OCI-LY3 (cell line): ENCODE data around the gene DMGDH.

Experiments used
- H2AFZ ChIP-seq: fragments of 200-600, 300-600 bp; shearing (Covaris generic); 2 replicates; pipeline ENCODE4 v1.6.0; 2014; ENCODE audit warnings: antibody characterized with exemption, low read depth, low read length
- H3K27ac ChIP-seq: fragments of 200-600, 300-600 bp; sonication (generic); 2 replicates; pipeline ENCODE4 v1.5.1; 2014; ENCODE audit warnings: mild to moderate bottlenecking, low read length, moderate library complexity, mixed read lengths
- H3K27me3 ChIP-seq: fragments of 200-600, 300-600 bp; sonication (generic); 2 replicates; pipeline ENCODE4 v1.6.1; 2014; ENCODE audit warnings: low read depth, low read length, mixed read lengths
- H3K36me3 ChIP-seq: fragments of 200-600, 300-600 bp; sonication (generic); replicated peaks from 2 replicates; pipeline ENCODE3; 2014; ENCODE audit warnings: low read depth, low read length, mixed read lengths
- H3K4me1 ChIP-seq: fragments of 300-600, 200-600 bp; sonication (generic); 2 replicates; pipeline ENCODE4 v1.6.1; 2014; ENCODE audit warnings: low read length, mixed read lengths
- H3K4me2 ChIP-seq: fragments of 200-600, 300-600 bp; sonication (generic); 2 replicates; pipeline ENCODE4 v1.6.1; 2014; ENCODE audit warnings: low read length, mixed read lengths
- H3K4me3 ChIP-seq: fragments of 300-600, 200-600 bp; sonication (generic); 2 replicates; pipeline ENCODE4 v1.5.1; 2014; ENCODE audit warnings: antibody characterized with exemption, mild to moderate bottlenecking, low read length, moderate library complexity
- H3K79me2 ChIP-seq: fragments of 300-600, 200-600 bp; shearing (Covaris generic); 2 replicates; pipeline ENCODE4 v1.6.1; 2014; ENCODE audit warnings: mild to moderate bottlenecking, low read length, mixed read lengths
- H3K9ac ChIP-seq: fragments of 300-600, 200-600 bp; shearing (Covaris generic); 2 replicates; pipeline ENCODE4 v1.6.0; 2014; ENCODE audit warnings: mild to moderate bottlenecking, low read length, moderate library complexity
- H3K9me3 ChIP-seq: fragments of 200-600, 300-600 bp; shearing (Covaris generic); 2 replicates; pipeline ENCODE4 v1.6.1; 2014; ENCODE audit warnings: low read length, mixed read lengths; ENCODE audit not compliant: insufficient read depth
- H4K20me1 ChIP-seq: fragments of 200-600, 300-600 bp; sonication (generic); 2 replicates; pipeline ENCODE4 v1.6.1; 2016; ENCODE audit warnings: low read length, mixed read lengths; ENCODE audit not compliant: insufficient read depth
- CTCF ChIP-seq: fragments of 200-600, 300-600 bp; sonication (generic); IDR thresholded peaks from 2 replicates; pipeline ENCODE4 v1.5.1; 2014; ENCODE audit warnings: antibody characterized with exemption, low read length, low read depth
- EZH2phosphoT487 ChIP-seq: fragments of 200-600 bp; shearing (Covaris generic); IDR thresholded peaks from 2 replicates; pipeline ENCODE4 v1.6.1; 2018; ENCODE audit warnings: antibody characterized with exemption, mixed run types, low read depth

DMGDH gene

GRCh38 chr5:79105868-79106267 is 36.4 kb upstream of the DMGDH start:
- no peaks in the 10 kb centered on the region for H4K20me1 ChIP-seq
- H3K79me2 ChIP-seq, result no peaks in the 10 kb centered on the region
- H3K27ac ChIP-seq, result no peak overlapping the region
- no peaks in the 10 kb centered on the region for H3K9me3 ChIP-seq
- TF ChIP-seq EZH2phosphoT487, result no peak
- TF ChIP-seq CTCF, result no peak
- H2AFZ ChIP-seq, result no peak overlapping the region
- H3K4me3 ChIP-seq, result no peak overlapping the region
- peaks cover 19% of the 10 kb centered on the region for H3K27me3 ChIP-seq
- no peak overlapping the region for H3K4me2 ChIP-seq
- no peak overlapping the region for H3K9ac ChIP-seq
- no peaks in the 10 kb centered on the region for H3K36me3 ChIP-seq
- H3K4me1 ChIP-seq, result no peaks in the 10 kb centered on the region

DNA sequence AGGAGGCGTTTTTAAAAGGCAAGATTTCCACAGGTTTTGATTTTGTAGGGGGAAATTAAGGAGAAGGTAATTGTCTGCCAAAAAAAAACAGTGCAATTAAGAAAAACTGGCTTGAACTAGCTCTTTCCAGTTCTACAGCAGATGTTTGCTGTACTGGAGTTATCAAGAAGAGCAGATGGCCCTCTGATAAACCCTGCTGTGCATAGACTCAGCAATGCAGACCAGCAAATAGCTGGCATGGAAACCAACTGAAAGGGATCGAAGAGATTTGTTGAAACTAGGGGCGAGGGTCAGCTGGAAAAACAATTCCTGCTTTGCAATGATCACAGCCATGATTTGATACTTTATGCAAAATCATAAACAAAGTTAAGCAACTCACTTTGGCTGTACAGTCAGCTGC is 24.3 kb upstream of the DMGDH start:
- H3K36me3 ChIP-seq, result no peaks in the 10 kb centered on the region
- H4K20me1 ChIP-seq, result no peaks in the 10 kb centered on the region
- TF ChIP-seq EZH2phosphoT487, result no peak
- TF ChIP-seq CTCF, result no peak
- H3K9me3 ChIP-seq, result no peaks in the 10 kb centered on the region
- no peaks in the 10 kb centered on the region for H3K27me3 ChIP-seq
- H3K9ac ChIP-seq, result no peak overlapping the region
- no peaks in the 10 kb centered on the region for H3K79me2 ChIP-seq
- H3K4me3 ChIP-seq, result no peak overlapping the region
- no peak overlapping the region for H3K27ac ChIP-seq
- H3K4me1 ChIP-seq, result no peaks in the 10 kb centered on the region
- no peak overlapping the region for H3K4me2 ChIP-seq
- H2AFZ ChIP-seq, result no peak overlapping the region

DNA sequence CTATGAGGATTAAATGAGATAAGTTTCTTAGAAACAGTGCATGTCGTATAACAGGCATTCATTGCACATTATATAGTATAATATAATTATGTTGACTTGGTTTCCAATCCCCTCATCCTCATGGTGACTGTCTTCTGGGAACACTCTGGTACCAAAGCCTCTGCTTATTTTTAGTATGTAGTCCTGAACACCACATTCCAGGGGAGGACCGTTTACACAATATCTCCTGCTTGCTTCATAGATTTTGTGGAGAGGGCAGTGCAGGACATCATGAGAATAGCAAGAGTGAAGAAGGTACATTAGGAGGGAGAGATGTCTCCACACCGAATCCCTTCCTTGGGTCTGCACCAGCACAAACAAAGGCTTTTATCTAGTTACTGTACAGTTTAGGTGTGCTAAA is 21.6 kb upstream of the DMGDH start:
- no peak overlapping the region for H3K27ac ChIP-seq
- H3K4me1 ChIP-seq, result no peaks in the 10 kb centered on the region
- TF ChIP-seq EZH2phosphoT487 (no peak), CTCF (no peak)
- no peak overlapping the region for H3K4me3 ChIP-seq
- H3K4me2 ChIP-seq, result no peak overlapping the region
- no peaks in the 10 kb centered on the region for H4K20me1 ChIP-seq
- no peaks in the 10 kb centered on the region for H3K36me3 ChIP-seq
- H2AFZ ChIP-seq, result no peak overlapping the region
- no peaks in the 10 kb centered on the region for H3K27me3 ChIP-seq
- H3K9me3 ChIP-seq, result no peaks in the 10 kb centered on the region
- no peak overlapping the region for H3K9ac ChIP-seq
- no peaks in the 10 kb centered on the region for H3K79me2 ChIP-seq

DNA sequence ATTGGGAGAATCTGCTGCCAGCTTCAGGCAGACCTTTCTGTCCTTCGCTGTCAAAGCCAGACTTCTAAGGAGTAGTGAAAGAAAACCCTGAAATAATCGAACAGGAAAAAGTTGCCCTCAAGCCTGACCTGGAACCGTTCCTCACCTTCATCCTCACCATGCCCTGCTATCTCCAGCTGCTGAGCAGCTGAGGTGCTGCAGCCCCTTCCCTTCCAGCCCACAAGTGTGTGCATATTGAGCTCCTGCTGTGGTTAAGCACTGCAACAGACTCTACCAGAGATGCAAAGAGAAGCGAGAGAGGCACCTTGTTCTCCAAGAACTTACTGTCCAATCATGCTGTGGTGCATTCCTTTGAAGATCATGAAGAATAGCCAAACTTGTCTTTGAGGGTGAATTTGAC is 19.0 kb upstream of the DMGDH start:
- no peaks in the 10 kb centered on the region for H3K27me3 ChIP-seq
- H3K4me3 ChIP-seq, result no peak overlapping the region
- H3K9me3 ChIP-seq, result no peaks in the 10 kb centered on the region
- no peaks in the 10 kb centered on the region for H3K36me3 ChIP-seq
- no peak overlapping the region for H3K9ac ChIP-seq
- TF ChIP-seq CTCF, result no peak
- TF ChIP-seq EZH2phosphoT487, result no peak
- H3K27ac ChIP-seq, result no peak overlapping the region
- H3K79me2 ChIP-seq, result no peaks in the 10 kb centered on the region
- no peaks in the 10 kb centered on the region for H4K20me1 ChIP-seq
- no peak overlapping the region for H2AFZ ChIP-seq
- no peak overlapping the region for H3K4me2 ChIP-seq
- no peaks in the 10 kb centered on the region for H3K4me1 ChIP-seq
